ENCODE data around the gene GRM8.
"Not testable (repeated sequence)": the region's sequence is repeated elsewhere in the genome, so short reads cannot be mapped to it uniquely, and the experiment has no call there.

Gene GRM8

DNA sequence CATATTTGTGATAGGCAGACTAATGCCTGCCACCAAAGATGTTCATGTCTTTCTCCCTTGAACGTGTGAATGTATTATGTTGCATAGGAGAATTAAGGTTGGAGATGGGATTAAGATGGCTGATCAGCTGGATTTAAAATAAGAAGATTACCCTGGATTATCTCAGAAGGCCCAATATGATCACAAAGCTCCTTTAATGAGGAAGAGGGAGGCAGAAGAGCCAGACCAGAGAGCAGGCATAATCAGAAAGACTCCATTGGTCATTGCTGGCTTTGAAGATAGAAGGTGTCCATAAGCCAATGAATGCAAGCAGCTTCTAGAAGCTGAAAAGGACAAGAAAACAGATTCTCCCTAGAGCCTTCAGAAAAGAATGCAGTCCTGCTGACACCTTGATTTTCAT lies 410.3 kb downstream of the GRM8 start:
- DNase-seq (ENCODE audit: low read depth, low spot score) = no peak

DNA sequence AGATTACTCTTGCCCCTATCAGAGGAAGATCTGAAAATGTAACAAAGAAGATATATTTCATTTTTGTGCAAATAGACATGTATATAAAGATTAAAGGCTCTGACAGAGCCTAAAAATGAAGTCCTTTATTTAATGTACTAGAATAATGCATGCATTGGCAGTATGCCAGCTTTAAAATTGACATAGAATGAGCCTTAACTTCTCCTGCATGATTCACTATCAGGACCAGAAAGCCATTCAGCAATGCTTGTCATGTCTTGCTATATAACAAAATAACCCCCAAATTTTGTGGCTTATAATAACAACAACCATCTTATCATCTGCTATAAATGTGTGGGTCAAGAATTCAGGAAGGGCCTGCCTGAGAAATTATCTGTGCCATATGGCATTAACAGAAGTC lies 411.9 kb downstream of the GRM8 start:
- H3K27ac ChIP-seq = no peak overlapping the region
- no peak for DNase-seq (ENCODE audit: low read depth, low spot score)

More for the DNA sequence above, 410.3 kb downstream of the GRM8 start:
- H3K27ac ChIP-seq = no peak overlapping the region

DNA sequence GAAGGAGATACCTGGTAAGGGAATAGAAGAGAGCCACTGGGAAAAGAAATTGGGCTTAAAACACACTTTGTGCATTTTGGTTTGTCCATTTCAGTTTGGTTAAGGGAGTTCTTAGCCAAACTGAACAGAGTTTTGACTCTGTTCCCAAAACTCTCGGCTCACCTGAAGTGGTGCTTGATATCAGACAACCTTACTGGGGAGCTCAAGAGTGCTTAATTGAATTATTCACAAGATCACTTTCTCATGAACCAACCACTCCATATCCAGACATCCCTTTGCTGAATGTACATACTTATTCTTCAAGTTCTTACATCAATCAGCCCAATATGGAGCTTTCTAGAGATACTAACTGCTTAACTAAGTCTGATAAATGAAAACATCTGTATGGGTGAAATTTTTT lies 413.1 kb downstream of the GRM8 start:
- H3K27ac ChIP-seq = no peak overlapping the region
- DNase-seq (ENCODE audit: low read depth, low spot score) = no peak

DNA sequence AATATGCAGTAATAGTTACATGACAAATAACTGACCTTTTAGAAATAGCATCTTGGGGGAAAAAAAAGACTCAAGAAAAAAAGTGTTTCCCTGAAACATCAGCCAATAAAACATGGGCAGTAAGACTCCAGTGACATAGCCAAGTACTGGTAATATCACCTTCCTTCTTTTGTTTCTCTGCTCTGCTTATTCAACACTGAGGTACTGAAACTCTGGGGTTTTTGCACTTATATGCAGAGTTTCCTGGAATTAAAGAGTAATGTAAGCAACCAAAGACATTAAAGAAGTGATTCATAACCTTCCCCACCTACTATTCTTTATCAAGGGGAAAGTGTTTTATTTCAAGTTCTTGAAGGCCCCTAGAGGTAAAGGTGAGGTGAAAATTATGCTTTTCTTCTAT lies 414.5 kb downstream of the GRM8 start:
- no peak overlapping the region for H3K27ac ChIP-seq
- DNase-seq (ENCODE audit: low read depth, low spot score) = no peak

DNA sequence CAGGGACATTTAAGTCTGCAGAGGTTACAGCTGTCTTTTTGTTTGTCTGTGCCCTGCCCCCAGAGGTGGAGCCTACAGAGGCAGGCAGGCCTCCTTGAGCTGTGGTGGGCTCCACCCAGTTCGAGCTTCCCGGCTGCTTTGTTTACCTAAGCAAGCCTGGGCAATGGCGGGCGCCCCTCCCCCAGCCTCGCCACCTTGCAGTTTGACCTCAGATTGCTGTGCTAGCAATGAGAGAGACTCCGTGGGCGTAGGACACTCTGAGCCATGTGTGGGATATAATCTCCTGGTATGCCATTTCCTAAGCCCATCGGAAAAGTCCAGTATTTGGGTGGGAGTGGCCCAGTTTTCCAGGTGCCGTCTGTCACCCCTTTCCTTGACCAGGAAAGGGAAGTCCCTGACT lies 421.5 kb downstream of the GRM8 start:
- DNase-seq (ENCODE audit: low read depth, low spot score); H3K27ac ChIP-seq: not testable (repeated sequence)

DNA sequence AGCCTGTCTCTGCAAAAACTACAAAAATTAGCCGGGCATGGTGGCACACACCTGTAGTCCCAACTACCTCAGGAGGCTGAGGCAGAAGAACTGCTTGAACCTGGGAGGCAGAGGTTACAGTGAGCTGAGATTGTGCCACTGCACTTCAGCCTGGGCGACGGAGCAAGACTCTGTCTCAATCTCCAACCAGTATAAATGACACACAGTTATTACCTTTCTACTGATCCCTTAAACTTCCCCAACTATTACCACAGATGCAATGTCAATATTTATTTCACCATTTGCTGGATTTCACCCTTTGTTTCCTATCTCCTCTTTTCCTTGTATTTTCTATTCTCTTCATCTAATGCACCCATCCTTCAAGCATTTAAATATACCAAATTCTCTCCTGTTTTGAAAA lies 431.8 kb downstream of the GRM8 start:
- DNase-seq (ENCODE audit: low read depth, low spot score) = no peak
- H3K27ac ChIP-seq = no peak overlapping the region

DNA sequence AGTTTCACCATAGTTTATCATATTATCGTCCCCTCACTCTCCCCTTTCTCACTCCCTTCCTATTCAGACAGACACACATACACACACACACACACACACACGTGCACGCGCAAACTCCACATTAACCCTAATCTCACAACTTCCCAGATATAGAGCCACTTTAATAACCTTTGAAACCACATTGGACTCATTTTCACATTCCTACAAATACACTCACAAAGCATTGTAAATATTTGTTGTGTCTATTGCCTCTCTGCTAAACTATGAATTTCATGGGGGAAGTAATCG lies 433.6 kb downstream of the GRM8 start:
- no peak overlapping the region for H3K27ac ChIP-seq

DNA sequence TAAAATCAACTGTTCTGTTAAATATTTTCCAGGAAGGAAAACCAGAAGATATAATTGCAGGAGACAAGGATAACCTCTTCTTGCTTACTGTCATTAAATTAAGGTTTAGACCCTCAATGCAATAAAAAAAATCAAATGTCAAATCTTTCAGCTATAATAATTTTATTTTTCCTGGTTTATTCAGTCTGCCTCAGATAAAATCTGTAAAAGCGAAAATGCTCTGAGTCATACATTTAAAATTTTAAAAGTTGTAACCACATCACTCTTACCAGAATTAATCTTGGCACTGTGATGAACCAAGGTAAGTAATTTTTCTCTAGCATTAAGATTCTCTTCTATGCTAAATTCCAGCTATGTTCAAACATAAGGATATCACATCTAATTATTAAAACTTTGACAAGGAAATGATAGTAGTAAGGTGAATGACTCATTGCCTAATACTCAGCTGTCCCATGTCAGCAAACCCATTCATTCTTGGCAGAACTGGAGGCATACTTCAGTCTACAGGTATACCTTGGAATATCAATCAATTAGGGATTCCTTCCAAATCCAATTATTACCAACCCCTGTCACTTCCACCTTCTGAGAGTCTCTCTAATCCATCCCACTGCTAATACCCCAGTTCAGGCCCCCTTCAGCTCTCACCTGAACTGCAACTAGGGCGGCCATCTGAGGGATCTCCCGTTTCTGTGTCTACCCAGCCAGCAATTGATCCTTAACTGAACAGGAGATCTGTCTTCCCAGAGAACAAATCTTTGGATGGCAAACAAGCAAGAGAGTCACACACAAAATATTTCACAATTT lies 434.1 kb downstream of the GRM8 start:
- no peak overlapping the region for H3K27ac ChIP-seq
- no peak for DNase-seq (ENCODE audit: low read depth, low spot score)

More for the DNA sequence above, 433.6 kb downstream of the GRM8 start:
- DNase-seq (ENCODE audit: low read depth, low spot score) = no peak

DNA sequence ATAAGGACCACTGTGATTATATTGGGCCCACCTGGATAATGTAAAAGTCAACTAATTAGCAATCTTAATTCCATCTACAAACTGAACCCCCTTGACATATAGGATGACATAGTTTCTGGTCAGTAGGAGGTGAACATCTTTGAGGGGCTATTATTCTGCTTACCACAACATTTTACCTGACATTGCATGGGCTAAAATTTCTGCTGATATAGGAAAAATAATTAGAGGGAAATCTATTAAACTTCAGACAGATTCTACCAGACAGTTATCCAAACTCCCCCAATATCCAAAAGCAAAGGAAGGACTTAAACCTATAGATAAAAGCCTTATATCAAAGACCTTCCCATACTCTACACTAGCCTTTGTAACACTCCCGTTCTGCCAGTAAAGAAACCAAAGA lies 443.6 kb downstream of the GRM8 start:
- no peak overlapping the region for H3K27ac ChIP-seq
- DNase-seq (ENCODE audit: low read depth, low spot score) = no peak

DNA sequence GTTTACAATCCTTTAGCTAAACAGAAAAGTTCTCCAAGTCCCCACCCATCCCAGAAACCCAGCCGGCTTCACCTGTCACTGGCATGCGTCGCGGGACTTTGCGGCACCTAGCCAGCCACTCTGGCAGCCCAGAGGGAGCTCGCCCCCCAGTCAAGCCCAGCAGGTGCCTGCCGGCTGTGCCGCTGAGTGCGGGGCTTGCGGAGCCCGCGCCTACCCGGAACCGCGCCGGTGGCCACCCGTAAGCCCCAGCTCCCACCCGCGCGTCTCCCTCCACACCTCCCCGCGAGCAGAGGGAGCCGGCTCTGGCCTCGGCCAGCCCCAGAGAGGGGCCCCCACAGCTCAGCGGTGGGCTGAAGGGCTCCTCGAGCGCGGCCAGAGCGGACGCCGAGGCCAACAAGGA lies 446.1 kb downstream of the GRM8 start:
- no peak overlapping the region for H3K27ac ChIP-seq
- no peak for DNase-seq (ENCODE audit: low read depth, low spot score)

DNA sequence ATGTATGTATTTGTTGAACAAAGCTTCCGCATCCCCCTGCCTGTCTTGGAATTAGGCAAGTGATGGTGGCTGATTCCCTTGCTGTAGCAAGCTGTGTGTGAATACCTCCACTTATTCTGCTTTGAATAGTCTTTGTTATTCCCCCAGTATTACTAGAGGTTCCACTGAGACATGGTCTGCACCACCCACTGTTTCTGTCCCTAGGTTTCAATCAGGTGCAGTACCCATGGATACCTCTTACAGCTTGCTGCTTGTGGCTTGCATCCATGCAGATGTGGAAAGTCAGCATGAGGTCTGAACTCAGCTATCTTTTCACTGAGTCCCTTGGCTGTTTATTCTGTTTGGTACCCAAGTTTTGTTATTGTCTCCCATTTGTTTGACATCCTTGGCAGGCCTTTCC lies 447.4 kb downstream of the GRM8 start:
- H3K27ac ChIP-seq = no peak overlapping the region
- DNase-seq (ENCODE audit: low read depth, low spot score) = no peak

DNA sequence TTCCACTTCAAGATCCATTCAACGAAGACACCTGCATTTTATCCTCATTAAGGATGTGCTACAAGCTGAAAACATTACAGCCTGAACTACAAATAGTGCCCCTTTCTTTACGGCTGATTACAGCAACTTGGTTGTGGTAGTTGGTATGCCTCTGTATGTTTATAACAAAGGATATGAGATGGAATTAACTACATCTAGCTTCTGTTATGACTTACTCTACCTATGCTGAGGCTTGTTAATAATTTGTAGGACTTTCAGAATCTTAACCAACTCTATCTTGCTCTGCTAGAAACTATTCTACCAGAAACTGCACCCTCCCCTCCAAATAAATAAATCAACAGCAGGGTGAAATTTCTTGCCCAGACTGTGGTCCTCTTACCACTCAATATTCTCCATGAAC lies 448.1 kb downstream of the GRM8 start:
- no peak for DNase-seq (ENCODE audit: low read depth, low spot score)
- H3K27ac ChIP-seq = no peak overlapping the region

DNA sequence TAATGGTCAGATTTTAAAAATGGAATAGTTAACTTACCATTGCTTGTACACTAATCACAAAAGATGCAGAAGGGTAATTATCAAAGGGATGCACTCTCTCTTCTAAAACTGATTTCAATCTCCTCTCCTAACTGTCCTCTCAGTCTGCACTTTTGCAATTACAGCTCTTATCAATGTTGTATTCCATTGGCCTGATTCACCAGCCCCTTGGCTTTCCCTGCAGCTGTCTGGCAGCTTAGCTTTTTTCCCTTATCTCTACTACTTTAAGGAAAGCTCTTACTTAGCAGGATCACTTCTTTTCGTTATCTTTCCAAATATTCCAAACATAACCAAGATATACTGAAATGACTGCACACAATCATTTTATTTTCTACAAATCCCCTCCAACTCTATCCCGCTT lies 448.8 kb downstream of the GRM8 start:
- no peak overlapping the region for H3K27ac ChIP-seq
- no peak for DNase-seq (ENCODE audit: low read depth, low spot score)

DNA sequence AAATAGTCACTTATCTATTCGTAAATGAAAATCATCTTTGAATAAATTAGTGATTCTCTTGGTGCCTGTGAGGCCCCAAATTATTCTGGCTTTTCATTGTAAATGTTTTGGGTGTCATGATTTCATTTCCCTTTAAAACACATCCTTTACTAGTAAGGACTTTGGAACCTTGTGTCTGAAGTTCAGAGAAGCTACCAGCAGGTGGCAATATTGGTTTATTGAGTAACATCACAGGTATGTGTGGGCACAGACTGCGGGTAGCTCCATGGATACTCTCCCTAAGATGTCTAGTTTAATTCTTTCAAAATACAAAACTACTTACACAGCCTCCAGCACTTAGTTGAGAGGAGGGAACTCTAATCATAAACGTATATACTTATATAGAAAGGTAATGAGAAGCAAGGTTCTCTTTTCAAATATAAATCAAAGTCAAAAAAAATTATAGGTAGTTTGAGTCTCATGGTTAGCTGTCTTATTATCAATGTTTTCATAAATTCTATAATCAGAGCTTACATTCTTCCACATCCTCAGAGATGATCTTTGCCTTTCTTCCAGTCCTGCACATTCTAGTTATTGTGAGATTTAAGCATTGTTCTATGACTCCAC lies 449.6 kb downstream of the GRM8 start:
- peak; percentile 16 for DNase-seq (ENCODE audit: low read depth, low spot score)

DNA sequence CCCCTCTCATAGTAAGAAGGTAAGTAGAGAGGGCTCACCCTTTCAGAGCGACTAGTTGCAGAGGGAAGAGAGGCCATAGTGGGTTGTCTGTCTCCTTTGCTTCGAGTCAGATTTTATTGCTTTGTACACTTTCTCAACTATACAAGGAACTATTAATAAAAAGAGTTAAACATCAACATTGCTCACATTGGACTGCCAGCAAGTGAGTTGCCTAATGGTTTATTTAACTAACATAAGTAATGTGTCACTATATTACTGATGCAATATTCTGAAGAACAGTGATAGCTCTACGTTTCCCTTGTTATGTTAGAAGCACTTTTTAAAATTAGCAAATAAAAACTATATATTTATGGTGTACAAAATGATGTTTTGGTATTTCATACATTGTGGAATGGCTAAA lies 451.0 kb downstream of the GRM8 start:
- DNase-seq (ENCODE audit: low read depth, low spot score) = no peak
- no peak overlapping the region for H3K27ac ChIP-seq

More for the DNA sequence above, 449.6 kb downstream of the GRM8 start:
- H3K27ac ChIP-seq = no peak overlapping the region

DNA sequence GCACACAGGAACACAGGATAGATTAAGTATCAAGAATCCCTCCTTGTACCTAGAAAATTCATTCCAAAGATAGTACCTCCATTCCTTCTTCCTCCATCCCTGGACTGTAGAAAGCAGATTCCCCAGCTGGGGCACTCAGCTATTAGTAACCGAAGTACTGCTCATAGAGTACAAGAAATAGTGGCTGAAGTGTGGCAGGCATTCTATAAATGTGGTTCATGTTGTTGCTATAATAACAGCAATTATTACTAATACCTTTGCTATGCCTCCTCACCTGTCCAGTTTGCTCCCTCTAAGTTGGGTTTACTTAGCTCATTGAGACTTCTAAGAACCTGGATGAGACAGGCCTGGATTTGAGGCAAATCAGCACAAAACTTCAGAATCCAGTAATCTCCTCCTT lies 453.2 kb downstream of the GRM8 start:
- no peak for DNase-seq (ENCODE audit: low read depth, low spot score)
- no peak overlapping the region for H3K27ac ChIP-seq

DNA sequence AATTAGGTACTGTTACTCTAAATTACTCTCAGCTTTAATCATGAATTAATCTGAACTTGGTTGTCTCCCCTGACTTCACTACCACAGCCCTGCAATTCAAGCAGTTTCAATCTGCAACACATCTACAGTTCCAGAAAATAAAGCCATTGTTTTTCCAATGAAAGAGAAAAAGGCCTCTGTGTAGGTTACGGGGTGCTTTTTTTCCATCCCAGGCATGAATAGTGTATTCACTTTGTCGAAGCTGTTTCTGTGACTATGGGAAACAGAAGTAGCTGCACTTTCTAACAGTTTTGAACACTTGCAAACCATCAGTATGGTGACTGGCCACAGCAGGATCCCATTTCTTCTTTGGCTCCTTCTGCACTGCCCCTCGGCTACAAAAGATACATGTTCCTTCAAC lies 460.2 kb downstream of the GRM8 start:
- DNase-seq (ENCODE audit: low read depth, low spot score) = no peak
- H3K27ac ChIP-seq = no peak overlapping the region

DNA sequence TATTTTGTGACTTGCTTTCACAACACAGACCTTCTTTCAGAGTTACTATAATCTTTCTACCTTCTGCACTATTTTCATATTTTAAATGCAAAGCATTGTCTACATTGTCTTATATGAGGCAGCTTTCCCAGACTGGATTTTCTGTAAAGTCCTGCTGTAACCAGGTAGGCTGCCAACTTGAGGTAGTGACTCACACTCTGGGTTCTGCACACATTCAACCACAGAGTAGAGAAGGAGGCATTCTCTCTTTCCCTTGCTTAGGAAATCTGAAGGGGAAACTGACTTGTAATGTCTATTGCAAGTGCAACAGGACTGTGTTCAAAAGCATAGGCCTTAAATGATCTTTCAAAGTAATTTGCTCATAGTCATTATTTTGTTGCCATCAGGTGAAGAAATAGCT lies 461.4 kb downstream of the GRM8 start:
- DNase-seq (ENCODE audit: low read depth, low spot score) = peak; percentile 31
- H3K27ac ChIP-seq = no peak overlapping the region

DNA sequence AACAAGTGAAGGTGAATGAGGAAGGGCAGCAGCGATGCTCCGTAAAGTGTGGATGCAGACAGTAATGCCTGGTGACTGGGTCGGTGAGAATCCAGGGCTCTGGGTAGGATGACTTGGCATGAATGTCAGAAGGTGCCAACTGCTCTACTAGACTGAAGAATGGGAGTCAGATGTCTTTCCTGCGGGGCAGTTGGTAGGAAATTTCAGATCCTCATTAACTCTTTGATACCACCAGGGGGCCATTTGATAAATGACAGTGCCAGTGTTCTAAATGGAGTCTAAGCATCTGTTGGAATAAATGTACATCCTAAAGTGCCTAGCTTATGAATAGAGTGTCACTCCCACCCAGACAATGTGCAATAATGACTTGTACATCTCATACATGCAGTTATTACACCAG lies 462.0 kb downstream of the GRM8 start:
- no peak for DNase-seq (ENCODE audit: low read depth, low spot score)
- no peak overlapping the region for H3K27ac ChIP-seq

DNA sequence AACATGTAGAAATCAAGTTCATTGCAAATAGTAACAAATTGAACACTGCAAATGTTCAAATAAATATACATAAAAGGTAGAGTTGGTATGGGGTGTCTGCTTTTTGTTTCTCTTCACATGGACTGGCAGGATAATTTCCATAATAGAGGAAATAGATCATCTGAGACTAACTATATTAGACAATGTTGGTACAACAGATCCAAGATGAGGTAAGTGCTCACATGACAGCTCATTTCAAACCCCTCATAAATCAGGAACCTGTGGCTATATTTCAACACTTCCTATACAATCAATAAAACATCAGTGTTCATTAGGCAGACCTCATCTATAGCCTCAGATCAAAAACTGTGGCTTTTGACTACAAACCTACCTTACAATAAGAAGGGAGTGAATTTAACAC lies 469.1 kb downstream of the GRM8 start:
- DNase-seq (ENCODE audit: low read depth, low spot score) = no peak

DNA sequence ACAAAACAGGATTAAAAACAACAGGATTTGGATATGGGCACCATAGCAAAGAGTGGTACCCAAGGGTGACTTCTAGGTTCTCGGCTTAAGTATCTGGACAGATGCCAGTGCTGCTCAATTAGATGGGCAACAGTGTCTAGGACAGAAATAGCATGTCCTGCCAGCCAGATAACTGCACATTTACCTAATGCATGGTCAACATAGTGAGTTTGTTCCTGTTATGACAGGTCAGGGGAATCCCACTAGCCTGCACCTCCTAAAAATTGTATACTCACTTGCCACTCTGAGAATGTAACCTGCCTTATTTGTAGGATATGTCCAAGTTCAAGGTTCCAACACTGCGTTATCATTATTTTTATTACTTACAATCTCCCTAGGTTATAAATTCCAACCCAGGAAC lies 471.7 kb downstream of the GRM8 start:
- no peak for DNase-seq (ENCODE audit: low read depth, low spot score)

More for the DNA sequence above, 469.1 kb downstream of the GRM8 start:
- no peak overlapping the region for H3K27ac ChIP-seq

DNA sequence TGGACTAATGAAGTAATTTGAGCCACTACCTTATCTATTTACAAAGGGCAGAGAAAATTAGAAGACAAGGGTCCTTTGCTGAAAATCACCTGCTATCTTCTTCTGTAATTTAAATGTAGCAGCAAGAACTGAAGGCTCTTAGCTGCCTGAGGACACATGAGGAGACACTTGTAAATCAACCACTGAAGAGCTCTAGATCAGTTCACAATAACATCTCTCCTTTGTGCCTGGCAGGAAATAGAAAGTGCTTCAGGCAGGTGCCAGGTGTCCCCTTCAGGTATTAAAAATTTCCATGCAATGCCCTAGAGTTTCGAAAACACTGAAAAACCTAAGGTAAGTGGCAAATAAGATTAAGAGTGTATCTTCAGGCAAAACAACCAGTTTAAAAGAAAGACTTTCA lies 474.6 kb downstream of the GRM8 start:
- H3K27ac ChIP-seq = no peak overlapping the region
- DNase-seq (ENCODE audit: low read depth, low spot score) = no peak

More for the DNA sequence above, 471.7 kb downstream of the GRM8 start:
- H3K27ac ChIP-seq = no peak overlapping the region

All from epithelial cell of prostate (primary cell).